Endodermal cell (in vitro differentiated cells): ENCODE data around the gene TBL1X. TPM values are rescaled to one million over a fixed set of nuclear protein-coding genes. Genes with fewer than 3 reads are reported as not detected.
A peak's percentile ranks its signal among the peaks of the same experiment; 100 is the strongest.

ENCODE experiments used
- DNase-seq: peaks from one replicate; pipeline ENCODE4 v3.0.0-alpha.2; 2017
- H3K27ac ChIP-seq: 2 replicates; pipeline ENCODE4 v1.5.1; 2013; ENCODE audit warnings: mild to moderate bottlenecking, low read depth, low read length, moderate library complexity
- H3K27me3 ChIP-seq: 2 replicates; pipeline ENCODE4 v1.6.1; 2013; ENCODE audit warnings: mild to moderate bottlenecking, low read length, moderate library complexity; ENCODE audit not compliant: insufficient read depth, control insufficient read depth, poor library complexity, severe bottlenecking
- H3K36me3 ChIP-seq: 2 replicates; pipeline ENCODE4 v1.7.0; 2013; ENCODE audit warnings: mild to moderate bottlenecking, low read length, moderate library complexity; ENCODE audit not compliant: control insufficient read depth, insufficient read depth
- H3K4me1 ChIP-seq: one replicate; pipeline ENCODE4 v1.7.0; 2013; ENCODE audit warnings: low read length; ENCODE audit not compliant: control insufficient read depth, insufficient read depth
- H3K4me3 ChIP-seq: 2 replicates; pipeline ENCODE4 v1.5.1; 2013; ENCODE audit warnings: mild to moderate bottlenecking, low read length, moderate library complexity
- H3K9ac ChIP-seq: 2 replicates; pipeline ENCODE4 v1.6.1; 2013; ENCODE audit warnings: mild to moderate bottlenecking, low read length, moderate library complexity; ENCODE audit not compliant: poor library complexity, severe bottlenecking; ENCODE audit errors: extremely low read depth
- H3K9me3 ChIP-seq: 2 replicates; pipeline ENCODE4 v1.6.1; 2013; ENCODE audit warnings: mild to moderate bottlenecking, low read length, moderate library complexity; ENCODE audit not compliant: control insufficient read depth
- H3K27ac Mint-ChIP-seq: 2 replicates; pipeline ENCODE4 v1.8.0; 2020; ENCODE audit warnings: mixed read lengths
- H3K27me3 Mint-ChIP-seq: 2 replicates; pipeline ENCODE4 v1.8.0; 2021; ENCODE audit warnings: mild to moderate bottlenecking, mixed read lengths; ENCODE audit not compliant: insufficient read depth
- H3K36me3 Mint-ChIP-seq: 2 replicates; pipeline ENCODE4 v1.8.0; 2020; ENCODE audit warnings: low read depth, mixed read lengths
- H3K4me1 Mint-ChIP-seq: 2 replicates; pipeline ENCODE4 v1.8.0; 2020; ENCODE audit warnings: mixed read lengths
- H3K4me3 Mint-ChIP-seq: 2 replicates; pipeline ENCODE4 v1.8.0; 2020; ENCODE audit warnings: mild to moderate bottlenecking, moderate library complexity, mixed read lengths
- H3K9me3 Mint-ChIP-seq: 2 replicates; pipeline ENCODE4 v1.8.0; 2020; ENCODE audit warnings: mild to moderate bottlenecking, mixed read lengths
- WGBS, 2 experiments: methylation state at CpG; one replicate each; pipeline versions ENCODE4 v1.1.5 to v1.1.7; 2013; ENCODE audit warnings: missing lambda C conversion rate in 2 of 2, mixed read lengths in 1 of 2; ENCODE audit not compliant: insufficient coverage in 1 of 2, insufficient read length in 1 of 2; 5-methylcytosine and 5-hydroxymethylcytosine counted together
- total RNA-seq, 2 donors: library from RNA; stranded (reverse); fragmentation: NEBNext Ultra II Directional in 1 of 2; extraction: Animal tissue kit (Norgen Biotek cat#: 25700) in 1 of 2; gene quantifications; 2 replicates in 1 of 2; 3 replicates in 1 of 2; pipeline ENCODE4 v1.2.1, GENCODE V29; 2021
- TF ChIP-seq, protein P1 (sequence below): fragments of 200-600 bp; sonication (generic); conservative IDR thresholded peaks from 2 replicates; pipeline ENCODE4 v1.5.0; 2021; ENCODE audit warnings: antibody characterized with exemption, mild to moderate bottlenecking

TBL1X gene
- total RNA-seq, 2 donors from 2014 or later, result 19.1 to 24.1 TPM

DNA sequence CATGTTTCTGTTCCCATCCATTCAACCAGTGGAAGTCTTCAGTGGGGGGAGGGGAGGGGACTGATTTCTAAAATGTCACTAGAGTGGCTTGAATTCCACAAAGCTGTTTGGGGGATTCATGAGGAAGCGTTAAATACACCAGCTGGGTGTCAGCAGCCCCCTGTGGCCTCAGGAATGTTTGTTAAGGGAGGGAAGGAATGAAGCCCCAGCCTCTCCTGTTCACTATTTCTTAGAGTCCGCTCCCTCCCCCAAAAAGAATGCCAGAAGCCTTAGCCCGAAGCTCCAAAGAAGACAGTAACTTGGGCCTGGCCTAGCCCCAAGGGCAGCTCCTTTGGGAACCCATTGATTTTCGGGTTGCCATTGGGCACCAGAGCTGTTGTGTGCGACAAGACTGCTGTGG is 324.7 kb downstream of the TBL1X start:
- Histone ChIP-seq H3K27me3 (no peaks in the 10 kb centered on the region), H3K4me1 (peaks cover 3% of the 10 kb centered on the region), H3K9me3 (no peaks in the 10 kb centered on the region), H3K4me3 (peak overlapping the region; percentile 69), H3K9ac (peak overlapping the region; percentile 44), H3K36me3 (no peaks in the 10 kb centered on the region), H3K27ac (no peak overlapping the region)
- Mint-ChIP-seq H3K4me1 (peaks cover 37% of the 10 kb centered on the region), H3K27ac (peak overlapping the region; percentile 82), H3K9me3 (peaks cover 53% of the 10 kb centered on the region), H3K27me3 (no peaks in the 10 kb centered on the region), H3K4me3 (peak overlapping the region; percentile 78), H3K36me3 (peaks cover under 1% of the 10 kb centered on the region)
- peak; percentile 84 for DNase-seq
- TF ChIP-seq, protein P1, sequence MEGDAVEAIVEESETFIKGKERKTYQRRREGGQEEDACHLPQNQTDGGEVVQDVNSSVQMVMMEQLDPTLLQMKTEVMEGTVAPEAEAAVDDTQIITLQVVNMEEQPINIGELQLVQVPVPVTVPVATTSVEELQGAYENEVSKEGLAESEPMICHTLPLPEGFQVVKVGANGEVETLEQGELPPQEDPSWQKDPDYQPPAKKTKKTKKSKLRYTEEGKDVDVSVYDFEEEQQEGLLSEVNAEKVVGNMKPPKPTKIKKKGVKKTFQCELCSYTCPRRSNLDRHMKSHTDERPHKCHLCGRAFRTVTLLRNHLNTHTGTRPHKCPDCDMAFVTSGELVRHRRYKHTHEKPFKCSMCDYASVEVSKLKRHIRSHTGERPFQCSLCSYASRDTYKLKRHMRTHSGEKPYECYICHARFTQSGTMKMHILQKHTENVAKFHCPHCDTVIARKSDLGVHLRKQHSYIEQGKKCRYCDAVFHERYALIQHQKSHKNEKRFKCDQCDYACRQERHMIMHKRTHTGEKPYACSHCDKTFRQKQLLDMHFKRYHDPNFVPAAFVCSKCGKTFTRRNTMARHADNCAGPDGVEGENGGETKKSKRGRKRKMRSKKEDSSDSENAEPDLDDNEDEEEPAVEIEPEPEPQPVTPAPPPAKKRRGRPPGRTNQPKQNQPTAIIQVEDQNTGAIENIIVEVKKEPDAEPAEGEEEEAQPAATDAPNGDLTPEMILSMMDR, result no peak
- WGBS, 2 experiments, result 17 to 33% methylated on average over 2 to 5 of the region's 5 CpGs
